ENCODE measurements around the gene TECTA.
"Not testable (repeated sequence)": the region's sequence is repeated elsewhere in the genome, so short reads cannot be mapped to it uniquely, and the experiment has no call there.

TECTA gene

DNA sequence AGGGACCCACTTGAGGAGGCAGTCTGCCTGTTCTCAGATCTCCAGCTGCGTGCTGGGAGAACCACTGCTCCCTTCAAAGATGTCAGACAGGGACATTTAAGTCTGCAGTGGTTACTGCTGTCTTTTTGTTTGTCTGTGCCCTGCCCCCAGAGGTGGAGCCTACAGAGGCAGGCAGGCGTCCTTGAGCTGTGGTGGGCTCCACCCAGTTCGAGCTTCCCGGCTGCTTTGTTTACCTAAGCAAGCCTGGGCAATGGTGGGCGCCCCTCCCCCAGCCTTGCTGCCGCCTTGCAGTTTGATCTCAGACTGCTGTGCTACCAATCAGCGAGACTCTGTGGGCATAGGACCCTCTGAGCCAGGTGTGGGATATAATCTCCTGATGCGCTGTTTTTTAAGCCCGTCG, 76.6 kb downstream of the TECTA start:
- in situ Hi-C loops (cut with HindIII; ENCODE audit: low sequenced_read_pairs), result not testable (repeated sequence)

DNA sequence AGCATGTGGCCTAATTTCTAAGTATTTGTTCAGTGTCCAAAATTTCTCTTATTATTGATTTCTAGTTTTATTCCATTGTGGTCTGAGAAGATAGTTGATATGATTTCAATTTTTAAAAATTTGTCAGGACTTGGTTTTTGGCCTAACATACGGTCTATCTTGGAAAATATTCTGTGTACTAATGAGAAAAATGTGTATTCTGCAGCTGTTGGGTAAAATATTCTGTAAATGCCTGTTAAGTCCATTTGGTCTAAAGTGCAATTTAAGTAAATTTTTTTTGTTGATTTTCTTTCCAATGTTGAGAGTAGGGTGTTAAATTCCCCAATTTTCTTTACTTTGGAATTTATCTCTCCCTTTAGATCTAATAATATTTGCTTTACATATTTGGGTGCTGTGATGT, 78.3 kb downstream of the TECTA start:
- in situ Hi-C loops (cut with HindIII; ENCODE audit: low sequenced_read_pairs), result no loop called here

DNA sequence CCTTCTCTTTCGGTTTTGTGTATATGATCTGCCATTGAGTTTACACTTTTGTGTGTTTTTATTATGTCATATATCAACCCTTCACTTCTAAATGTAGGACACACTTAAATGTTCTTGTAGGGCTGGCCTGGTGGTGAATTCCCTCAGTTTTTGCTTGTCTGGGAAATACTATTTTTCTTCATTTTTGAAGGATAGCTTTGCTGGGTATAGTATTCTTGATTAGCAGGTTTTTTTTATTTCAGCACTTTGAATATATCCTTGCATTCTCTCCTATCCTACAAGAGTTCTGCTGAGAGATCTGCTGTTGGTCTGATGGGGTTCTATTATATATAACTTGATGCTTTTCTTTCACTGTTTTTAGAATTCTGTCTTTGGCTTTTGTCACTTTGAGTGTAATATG, 79.1 kb downstream of the TECTA start:
- in situ Hi-C loops (cut with HindIII; ENCODE audit: low sequenced_read_pairs), result no loop called here

DNA sequence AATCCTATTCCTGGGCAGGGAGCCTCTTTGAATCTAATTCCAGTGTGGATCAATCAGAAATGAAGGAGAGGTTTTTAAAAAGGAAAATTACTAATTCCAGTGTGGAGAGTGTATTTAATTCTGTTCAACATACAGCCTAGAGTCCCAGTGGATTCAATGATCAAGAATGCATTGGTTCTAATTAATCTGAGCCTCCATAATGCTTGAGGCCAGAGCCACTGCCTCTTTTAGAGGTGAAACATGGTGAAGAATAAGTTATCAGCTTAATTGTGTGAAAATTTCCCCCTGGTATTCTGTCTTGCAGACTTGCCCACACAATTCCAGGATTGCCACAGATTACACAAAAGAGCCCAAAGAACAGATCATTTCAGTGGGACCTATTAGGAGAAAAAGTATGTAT, 87.7 kb downstream of the TECTA start:
- in situ Hi-C loops (cut with HindIII; ENCODE audit: low sequenced_read_pairs), result no loop called here

DNA sequence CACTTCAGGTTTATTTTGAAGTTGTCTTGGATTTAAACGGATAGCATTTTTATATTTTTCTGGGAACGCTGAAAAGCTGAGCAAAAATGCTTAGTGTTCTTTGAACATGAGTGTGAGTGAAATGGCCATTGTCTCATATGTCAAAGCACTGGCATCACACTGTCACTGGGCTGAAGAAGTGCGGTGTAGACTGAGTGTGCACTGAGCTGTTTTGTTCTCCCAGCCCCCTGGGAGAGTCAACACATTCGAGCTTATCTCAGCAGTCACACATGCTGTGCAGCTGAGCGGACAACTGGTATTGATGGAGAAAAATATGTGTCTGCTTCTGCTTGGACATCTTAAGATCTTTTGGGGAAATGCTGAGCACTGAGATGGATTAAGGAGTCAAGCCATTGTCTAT, 90.8 kb downstream of the TECTA start:
- in situ Hi-C loops (cut with HindIII; ENCODE audit: low sequenced_read_pairs), result no loop called here

DNA sequence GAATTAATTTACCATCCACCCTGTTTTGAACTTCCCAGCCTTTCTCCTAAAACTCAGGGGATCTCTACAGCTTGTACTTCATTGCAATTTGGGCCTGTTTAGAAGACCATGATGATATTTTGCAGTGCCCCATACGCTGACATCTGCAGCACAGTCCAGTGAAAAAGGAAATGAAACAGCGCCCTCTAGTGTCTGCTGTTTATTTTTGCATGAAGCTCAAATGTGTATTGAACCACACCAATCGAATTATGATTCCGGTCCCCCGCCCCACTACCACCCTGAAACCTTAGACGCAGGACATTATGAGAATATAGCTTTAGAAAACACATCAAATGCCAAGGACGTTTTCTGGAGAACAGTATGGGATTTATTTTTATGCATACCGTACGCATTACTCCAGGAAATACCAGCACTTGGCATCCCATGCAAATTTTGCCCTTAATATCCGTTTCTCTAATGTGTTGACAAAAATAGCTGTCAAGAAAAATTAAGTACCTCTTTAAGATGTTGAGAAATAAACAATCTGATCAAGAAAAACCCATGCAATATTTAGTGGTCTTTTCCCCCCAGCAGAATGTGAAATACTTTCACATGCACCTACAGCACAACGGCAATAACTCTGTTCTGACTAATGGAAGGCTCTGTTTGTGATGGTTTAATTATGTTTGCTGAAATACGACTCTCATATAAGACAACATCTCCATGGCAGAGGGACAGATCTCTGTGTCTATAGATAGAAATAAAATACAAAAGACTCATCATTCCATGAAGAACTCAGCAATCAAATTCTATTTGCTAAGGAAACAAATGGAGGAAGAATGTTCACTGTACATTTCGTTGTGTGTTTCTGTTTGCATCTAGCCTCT, 93.9 kb downstream of the TECTA start:
- in situ Hi-C loops (cut with HindIII; ENCODE audit: low sequenced_read_pairs), result no loop called here

DNA sequence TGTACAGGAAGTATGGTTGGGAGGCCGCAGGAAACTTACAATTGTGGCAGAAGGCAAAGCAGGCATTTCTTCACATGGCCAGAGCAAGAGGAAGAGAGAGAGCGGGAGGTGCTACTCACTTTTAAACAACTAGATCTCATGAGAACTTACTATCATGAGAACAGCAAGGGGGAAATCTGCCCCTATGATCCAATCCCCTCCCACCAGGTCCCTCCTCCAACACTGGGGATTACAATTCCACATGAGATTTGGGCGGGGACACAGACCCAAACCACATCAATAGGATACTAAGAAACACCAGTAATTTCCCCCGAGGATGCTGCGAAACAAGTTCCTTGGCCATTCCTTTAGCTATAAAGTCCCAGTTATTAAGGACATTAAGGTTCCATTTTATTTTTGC, 97.4 kb downstream of the TECTA start:
- in situ Hi-C loops (cut with HindIII; ENCODE audit: low sequenced_read_pairs), result no loop called here

DNA sequence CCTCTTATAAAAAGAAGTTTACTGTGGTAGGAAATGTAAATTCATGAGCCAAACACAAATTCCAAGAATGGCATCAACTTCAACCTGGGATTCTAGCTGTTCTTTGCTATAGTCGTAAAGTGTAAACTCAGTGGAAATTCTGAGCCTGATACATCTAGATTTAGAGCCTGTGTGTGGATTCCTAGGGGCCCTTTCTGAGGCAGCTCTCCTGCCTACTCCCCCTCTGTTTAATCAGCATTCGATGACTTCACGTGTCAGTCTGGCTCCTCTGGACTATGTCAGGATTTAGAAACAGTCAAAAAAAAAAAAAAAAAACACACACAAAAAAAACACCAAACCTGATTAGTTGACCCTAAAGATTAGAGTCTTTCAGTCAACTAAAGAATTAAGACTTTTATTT, 98.5 kb downstream of the TECTA start:
- in situ Hi-C loops (cut with HindIII; ENCODE audit: low sequenced_read_pairs), result no loop called here

DNA sequence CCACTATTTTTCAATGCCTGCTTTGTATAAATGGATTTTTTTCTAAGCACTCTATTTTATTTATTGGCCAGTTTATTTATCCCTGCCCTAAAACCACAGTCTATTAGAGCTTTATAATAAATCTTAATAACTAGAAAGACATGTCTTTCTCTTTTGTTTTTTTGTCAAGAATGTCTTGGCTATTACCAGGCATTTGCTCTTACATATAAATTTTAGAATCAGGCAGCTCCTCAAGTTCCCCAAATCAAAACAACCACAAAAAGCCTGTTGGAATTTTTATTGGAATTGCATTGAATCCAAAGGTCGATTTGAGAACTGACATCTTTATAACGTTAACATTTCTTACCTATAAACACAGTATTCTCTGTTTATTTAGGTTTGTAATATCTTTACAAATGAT, 105.8 kb downstream of the TECTA start:
- in situ Hi-C loops (cut with HindIII; ENCODE audit: low sequenced_read_pairs), result no loop called here

DNA sequence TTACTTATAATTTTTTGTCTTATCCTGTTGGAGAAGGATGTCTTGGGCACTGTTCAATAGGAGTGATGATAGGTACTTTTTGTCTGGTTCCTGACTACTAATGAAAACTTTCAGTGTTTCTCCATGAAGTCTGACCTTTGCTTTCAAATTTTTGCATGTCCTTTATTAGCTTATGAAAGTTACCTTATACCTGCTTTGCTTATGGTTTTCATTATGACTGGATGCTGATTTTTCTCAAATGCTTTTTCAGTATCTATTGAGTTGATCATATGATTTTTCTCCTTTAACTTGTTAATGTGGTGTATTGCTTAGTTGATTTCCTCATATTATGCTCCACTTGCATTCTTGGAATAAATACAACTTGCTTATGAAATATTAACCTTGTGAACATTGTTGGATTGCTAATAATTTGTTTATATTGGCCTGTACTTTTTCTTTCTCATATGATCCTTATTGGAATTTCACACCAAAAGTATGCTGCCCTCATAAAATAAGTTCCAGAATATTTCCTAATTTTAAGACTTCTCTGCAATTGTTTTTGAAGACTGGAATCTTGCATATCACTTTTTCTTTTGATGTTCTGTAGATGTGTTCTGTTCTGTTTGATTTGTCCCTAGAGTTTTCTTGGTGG, 106.6 kb downstream of the TECTA start:
- in situ Hi-C loops (cut with HindIII; ENCODE audit: low sequenced_read_pairs), result no loop called here

DNA sequence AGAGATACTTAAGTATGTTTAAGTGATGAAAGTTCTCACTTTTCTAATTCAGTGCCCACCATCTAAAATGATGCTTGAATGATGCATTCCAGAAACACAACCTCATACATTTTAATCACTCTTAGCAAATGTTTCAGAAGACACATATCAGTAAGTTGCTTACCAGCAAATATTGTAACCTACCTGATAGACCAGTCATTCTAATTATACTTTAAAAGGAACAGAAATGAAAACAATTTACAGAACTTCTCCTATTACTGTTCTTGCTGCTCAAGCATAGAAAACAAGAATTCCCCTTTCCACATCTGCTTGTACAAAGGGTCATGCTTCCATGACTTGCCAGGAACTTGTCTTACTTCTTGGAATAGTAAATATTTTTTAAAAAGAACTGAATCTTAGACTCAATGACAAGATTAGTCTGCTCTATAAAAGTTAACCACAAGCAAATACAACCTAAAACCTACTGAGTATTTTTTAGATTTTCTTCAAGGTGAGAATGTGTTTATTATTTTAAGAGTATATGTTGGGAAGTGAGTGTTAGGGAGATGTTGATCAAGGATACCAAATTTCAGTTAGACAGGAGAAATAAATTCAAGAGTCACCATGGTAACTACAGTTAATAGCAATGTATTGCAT, 109.5 kb downstream of the TECTA start:
- in situ Hi-C loops (cut with HindIII; ENCODE audit: low sequenced_read_pairs), result no loop called here

DNA sequence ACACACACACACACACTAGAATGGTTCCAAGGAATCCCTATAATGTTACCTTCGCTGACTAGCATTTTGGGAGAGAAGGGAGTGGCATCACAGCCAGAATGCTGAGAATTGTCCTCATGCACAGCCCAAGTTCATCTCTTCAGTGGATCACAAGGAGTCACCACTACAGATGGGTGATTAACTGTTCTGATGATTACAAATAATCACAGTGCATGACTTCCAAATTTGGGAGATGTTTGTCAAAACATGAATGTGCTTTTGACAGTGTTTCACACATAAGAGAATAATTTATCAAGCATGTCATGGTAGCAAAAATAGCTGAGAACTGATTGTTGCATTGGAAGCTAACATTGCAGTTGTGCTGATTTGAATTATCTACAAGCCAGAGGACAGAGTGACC, 110.6 kb downstream of the TECTA start:
- in situ Hi-C loops (cut with HindIII; ENCODE audit: low sequenced_read_pairs), result no loop called here

DNA sequence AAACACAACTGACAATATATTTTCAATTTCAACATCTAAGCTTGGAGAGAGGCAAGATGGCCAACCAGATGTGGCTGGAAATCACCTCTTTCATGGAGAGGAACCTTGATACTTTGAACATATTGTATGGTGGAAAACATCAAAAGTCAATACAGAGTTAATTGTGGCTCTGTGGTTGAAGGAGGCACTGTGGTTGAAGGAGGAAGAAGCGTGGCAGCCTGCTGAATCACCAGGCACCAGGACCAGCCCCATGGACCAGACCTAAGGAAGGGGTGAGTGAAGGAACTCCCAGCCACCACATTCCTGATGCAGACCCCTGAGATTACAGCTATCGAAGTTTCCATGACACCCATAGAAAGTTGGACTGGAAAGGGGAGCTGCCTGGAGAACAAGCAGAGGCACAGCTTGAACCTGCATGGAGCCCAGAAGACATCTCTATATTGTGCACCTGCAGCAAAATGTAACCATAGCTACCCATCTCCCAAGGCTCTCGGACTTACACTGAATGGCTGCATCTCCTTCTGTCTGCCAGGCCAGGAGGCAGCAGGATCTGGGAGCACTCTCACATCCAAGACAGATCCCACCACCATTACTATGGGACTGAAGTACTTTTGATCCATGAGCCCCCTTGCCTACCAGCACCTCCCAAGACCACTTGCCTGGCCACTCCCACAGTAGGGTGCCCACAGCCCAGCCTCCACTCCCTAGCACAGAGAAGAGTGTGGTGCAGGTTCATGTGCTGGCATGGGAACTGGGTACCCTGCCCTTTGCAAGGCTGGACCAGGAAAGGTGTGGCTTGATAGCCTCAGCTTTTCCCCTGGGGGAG, 111.7 kb downstream of the TECTA start:
- in situ Hi-C loops (cut with HindIII; ENCODE audit: low sequenced_read_pairs), result no loop called here

DNA sequence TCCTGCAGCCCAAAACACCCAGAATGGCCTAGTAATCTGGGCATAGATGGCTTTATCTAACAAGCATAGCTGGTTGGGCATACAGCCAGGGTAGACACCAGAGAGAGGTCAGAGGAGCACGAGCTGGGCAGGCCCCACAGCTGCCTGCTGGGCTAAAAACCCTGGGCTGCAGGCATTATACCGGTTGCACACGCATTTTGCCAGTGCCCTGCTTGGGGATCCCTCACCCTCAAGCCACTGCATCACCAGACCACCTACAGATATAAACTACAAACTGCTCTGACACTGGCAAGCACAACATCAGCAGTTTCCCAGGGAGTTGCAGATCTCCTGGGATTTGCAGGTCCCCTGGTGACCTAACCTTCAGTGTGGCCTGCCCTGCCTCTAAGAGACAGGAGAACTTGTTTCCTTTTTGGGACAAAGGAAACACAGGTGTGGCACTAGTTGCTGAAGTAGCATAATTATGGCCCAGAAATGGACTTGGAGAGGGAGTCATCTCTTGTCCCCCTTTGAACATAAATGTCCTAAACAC, 112.4 kb downstream of the TECTA start:
- in situ Hi-C loops (cut with HindIII; ENCODE audit: low sequenced_read_pairs), result no loop called here

DNA sequence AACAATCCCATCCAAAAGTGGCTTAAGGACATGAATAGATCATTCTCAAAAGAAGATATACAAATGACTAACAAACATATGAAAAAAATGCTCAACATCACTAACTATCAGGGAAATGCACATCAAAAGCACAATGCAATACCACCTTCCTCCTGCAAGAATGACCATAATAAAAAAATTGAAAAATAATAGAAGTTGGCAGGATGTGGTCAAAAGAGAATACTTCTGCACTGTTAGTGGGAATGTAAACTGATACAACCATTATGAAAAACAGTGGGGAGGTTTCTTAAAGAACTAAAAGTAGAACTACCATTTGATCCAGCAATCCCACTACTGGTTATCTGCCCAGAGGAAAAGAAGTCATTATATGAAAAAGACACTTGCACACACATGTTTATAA, 113.8 kb downstream of the TECTA start:
- in situ Hi-C loops (cut with HindIII; ENCODE audit: low sequenced_read_pairs), result no loop called here

DNA sequence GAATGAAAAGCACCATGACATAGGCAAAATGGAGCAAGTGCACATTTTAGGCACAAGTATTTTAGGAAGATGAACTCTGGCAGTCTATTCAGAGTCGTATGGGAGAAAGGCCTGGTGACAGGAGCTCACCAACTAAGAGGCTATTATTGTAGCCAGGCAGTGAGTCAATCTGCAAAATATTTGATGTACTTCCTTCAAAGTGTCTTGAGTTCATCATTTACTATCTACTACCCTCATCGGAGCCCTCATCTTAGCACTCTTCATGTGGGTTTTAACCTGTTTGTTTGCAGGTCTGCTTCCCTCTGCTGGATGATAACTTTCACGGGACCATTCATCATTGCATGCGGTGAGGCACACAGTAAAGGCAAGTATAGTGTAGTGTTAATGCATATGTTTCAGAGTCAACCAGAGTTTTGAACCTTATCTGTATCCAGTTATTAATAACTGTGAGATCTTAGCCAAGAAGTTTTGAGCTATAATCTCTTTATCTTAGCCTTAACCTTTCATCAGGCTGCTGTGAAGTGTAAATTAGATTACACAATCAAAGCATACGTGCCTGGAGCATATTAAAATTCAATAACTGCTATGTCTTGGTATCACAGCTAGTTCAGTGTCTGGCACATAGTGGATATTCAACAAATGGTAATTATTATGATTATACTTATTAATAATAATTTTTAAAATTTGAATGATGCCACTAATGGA, 120.6 kb downstream of the TECTA start:
- in situ Hi-C loops (cut with HindIII; ENCODE audit: low sequenced_read_pairs), result no loop called here

DNA sequence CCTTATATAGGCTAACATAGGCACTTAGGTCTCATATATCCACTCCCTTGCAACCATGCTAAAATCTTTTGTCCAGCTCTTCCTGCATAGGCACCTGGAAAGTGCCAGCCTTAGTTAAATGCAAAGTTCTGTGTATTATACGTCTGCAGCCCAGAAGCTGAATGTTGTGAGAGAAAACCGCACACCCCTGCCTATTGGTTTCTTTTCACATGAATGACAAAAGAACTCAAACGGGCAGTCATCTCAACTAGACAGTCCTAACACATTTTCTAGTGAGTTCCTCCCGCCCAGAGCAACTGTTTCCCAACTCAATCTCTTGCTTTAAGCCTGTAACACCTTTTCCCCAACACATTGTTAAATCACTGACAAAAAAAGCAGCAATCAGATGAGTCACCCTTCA, 122.1 kb downstream of the TECTA start:
- in situ Hi-C loops (cut with HindIII; ENCODE audit: low sequenced_read_pairs), result no loop called here

DNA sequence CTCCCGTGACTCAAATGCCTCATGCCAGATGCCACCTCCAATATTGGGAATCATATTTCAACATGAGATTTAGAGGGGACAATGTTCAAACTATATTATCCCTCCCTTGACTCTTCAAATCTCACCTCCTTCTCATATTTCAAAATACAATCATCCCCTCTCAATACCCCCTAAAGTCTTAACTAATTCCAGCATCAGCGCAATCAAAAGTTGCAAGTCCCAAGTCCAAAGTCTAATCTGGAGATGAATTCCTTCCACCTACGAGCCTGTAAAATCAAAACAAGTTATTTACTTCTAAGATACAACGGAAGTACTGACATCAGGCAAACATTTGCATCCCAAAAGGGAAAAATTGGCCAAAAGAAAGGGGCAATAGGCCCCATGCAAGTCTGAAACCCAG, 124.3 kb downstream of the TECTA start:
- in situ Hi-C loops (cut with HindIII; ENCODE audit: low sequenced_read_pairs), result no loop called here

DNA sequence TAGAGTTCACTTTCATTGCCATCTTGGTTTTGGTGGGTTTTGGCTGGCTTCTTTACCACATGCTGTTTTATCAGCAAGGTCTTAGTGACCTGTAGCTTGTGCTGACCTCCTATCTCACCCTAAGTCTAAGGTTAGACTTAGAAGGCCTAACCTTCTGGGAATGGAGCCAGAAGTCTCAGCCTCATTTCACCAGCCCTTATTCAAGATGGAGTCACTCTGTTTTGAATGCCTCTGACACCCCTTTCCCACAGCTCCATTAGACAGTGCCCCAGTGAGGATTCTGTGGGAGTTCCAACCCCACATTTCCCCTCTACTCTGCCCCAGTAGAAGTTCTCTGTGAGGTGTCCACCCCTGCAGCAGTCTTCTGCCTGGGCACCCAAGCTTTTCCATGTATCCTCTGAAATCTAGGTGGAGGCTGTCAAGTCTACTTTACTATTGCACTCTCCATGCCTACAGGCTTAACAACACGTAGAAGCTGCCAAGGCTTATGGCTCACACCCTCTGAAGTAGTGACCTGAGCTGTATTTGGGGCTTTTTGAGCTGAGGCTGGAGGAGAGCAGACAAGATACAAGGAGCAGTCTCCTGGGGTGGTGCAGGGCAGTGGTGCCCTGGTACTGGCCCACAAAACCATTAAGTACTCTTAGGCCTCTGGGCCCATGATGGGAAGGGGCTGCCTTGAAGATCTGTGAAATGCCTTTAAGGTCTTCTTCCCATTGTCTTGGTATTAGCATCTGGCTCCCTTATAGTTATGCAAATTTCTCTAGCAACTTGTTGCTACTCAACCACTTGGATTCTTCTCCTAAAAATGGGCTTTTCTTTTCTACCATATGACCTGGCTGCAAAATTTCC, 125.6 kb downstream of the TECTA start:
- in situ Hi-C loops (cut with HindIII; ENCODE audit: low sequenced_read_pairs), result no loop called here

DNA sequence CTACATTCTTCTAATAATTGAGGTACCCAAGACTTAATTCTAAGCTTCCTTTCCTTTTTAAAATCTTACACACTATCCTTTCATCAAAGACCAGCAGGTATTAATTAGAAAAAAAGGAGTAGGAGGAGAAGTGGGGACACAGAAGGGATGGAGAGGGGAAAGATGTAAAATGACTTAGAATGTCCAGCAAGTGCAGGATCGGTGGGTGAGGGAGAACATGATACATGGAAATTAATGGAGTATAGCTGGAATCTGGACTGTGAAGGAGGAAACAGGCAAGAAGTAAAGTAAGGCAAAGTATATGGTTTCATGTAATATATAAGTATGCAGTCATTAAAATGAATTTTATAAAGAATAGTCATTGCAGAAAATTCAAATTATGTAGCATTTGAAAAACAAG, 127.8 kb downstream of the TECTA start:
- in situ Hi-C loops (cut with HindIII; ENCODE audit: low sequenced_read_pairs), result no loop called here
